ENCODE measurements around the gene AP2M1.
"Not testable (repeated sequence)": the region's sequence is repeated elsewhere in the genome, so short reads cannot be mapped to it uniquely, and the experiment has no call there.

AP2M1 gene

GRCh38 chr3:184142199-184142598, 32.5 kb upstream of the AP2M1 start:
- DNase-seq, result no peak
- peaks cover 70% of the 10 kb centered on the region for H3K36me3 ChIP-seq (ENCODE audit: control insufficient read depth, insufficient read depth, low read length)
- H3K4me1 ChIP-seq (ENCODE audit: control insufficient read depth, insufficient read depth, low read length, poor library complexity, severe bottlenecking), result no peaks in the 10 kb centered on the region
- H3K4me3 ChIP-seq (ENCODE audit: insufficient read depth, low read depth, low read length, poor library complexity, severe bottlenecking), result no peak overlapping the region
- no peaks in the 10 kb centered on the region for H3K27me3 ChIP-seq (replicated peaks; ENCODE audit: control insufficient read depth, insufficient read depth, low read length, poor library complexity, severe bottlenecking)
- H3K9me3 ChIP-seq (ENCODE audit: control insufficient read depth, low read length), result no peaks in the 10 kb centered on the region
- no peak overlapping the region for H3K27ac ChIP-seq (ENCODE audit: insufficient read depth, low read length, poor library complexity, severe bottlenecking)

- no peaks in the 10 kb centered on the region for H3K9me3 ChIP-seq (ENCODE audit: control insufficient read depth, low read length)
- no peak for DNase-seq
- H3K4me1 ChIP-seq (ENCODE audit: control insufficient read depth, insufficient read depth, low read length, poor library complexity, severe bottlenecking), result no peaks in the 10 kb centered on the region
- H3K36me3 ChIP-seq (ENCODE audit: control insufficient read depth, insufficient read depth, low read length), result peaks cover 64% of the 10 kb centered on the region
- no peak overlapping the region for H3K4me3 ChIP-seq (ENCODE audit: insufficient read depth, low read depth, low read length, poor library complexity, severe bottlenecking)
- H3K27me3 ChIP-seq (replicated peaks; ENCODE audit: control insufficient read depth, insufficient read depth, low read length, poor library complexity, severe bottlenecking), result no peaks in the 10 kb centered on the region
- H3K27ac ChIP-seq (ENCODE audit: insufficient read depth, low read length, poor library complexity, severe bottlenecking), result no peak overlapping the region
Observed at GRCh38 chr3:184143327-184143726, 31.3 kb upstream of the AP2M1 start.

- Histone ChIP-seq H3K4me3 (ENCODE audit: insufficient read depth, low read depth, low read length, poor library complexity, severe bottlenecking) (no peak overlapping the region), H3K27ac (ENCODE audit: insufficient read depth, low read length, poor library complexity, severe bottlenecking) (no peak overlapping the region), H3K4me1 (ENCODE audit: control insufficient read depth, insufficient read depth, low read length, poor library complexity, severe bottlenecking) (no peaks in the 10 kb centered on the region), H3K36me3 (ENCODE audit: control insufficient read depth, insufficient read depth, low read length) (peaks cover 62% of the 10 kb centered on the region), H3K27me3 (replicated peaks; ENCODE audit: control insufficient read depth, insufficient read depth, low read length, poor library complexity, severe bottlenecking) (no peaks in the 10 kb centered on the region), H3K9me3 (ENCODE audit: control insufficient read depth, low read length) (no peaks in the 10 kb centered on the region)
- DNase-seq, result no peak
Observed at GRCh38 chr3:184144505-184144904, 30.1 kb upstream of the AP2M1 start.

GRCh38 chr3:184145111-184145524, 29.5 kb upstream of the AP2M1 start:
- DNase-seq, result peak in 1 of 3 donors; percentile 8
- no peaks in the 10 kb centered on the region for H3K4me1 ChIP-seq (ENCODE audit: control insufficient read depth, insufficient read depth, low read length, poor library complexity, severe bottlenecking)
- H3K27ac ChIP-seq (ENCODE audit: insufficient read depth, low read length, poor library complexity, severe bottlenecking), result no peak overlapping the region
- H3K27me3 ChIP-seq (replicated peaks; ENCODE audit: control insufficient read depth, insufficient read depth, low read length, poor library complexity, severe bottlenecking), result no peaks in the 10 kb centered on the region
- peaks cover 58% of the 10 kb centered on the region for H3K36me3 ChIP-seq (ENCODE audit: control insufficient read depth, insufficient read depth, low read length)
- H3K4me3 ChIP-seq (ENCODE audit: insufficient read depth, low read depth, low read length, poor library complexity, severe bottlenecking), result no peak overlapping the region
- H3K9me3 ChIP-seq (ENCODE audit: control insufficient read depth, low read length), result no peaks in the 10 kb centered on the region

GRCh38 chr3:184145751-184146270, 28.8 kb upstream of the AP2M1 start:
- no peak overlapping the region for H3K27ac ChIP-seq (ENCODE audit: insufficient read depth, low read length, poor library complexity, severe bottlenecking)

GRCh38 chr3:184148076-184148475, 26.6 kb upstream of the AP2M1 start:
- Histone ChIP-seq H3K4me1 (ENCODE audit: control insufficient read depth, insufficient read depth, low read length, poor library complexity, severe bottlenecking) (no peaks in the 10 kb centered on the region), H3K27ac (ENCODE audit: insufficient read depth, low read length, poor library complexity, severe bottlenecking) (no peak overlapping the region), H3K27me3 (replicated peaks; ENCODE audit: control insufficient read depth, insufficient read depth, low read length, poor library complexity, severe bottlenecking) (no peaks in the 10 kb centered on the region), H3K36me3 (ENCODE audit: control insufficient read depth, insufficient read depth, low read length) (peaks cover 29% of the 10 kb centered on the region), H3K9me3 (ENCODE audit: control insufficient read depth, low read length) (no peaks in the 10 kb centered on the region), H3K4me3 (ENCODE audit: insufficient read depth, low read depth, low read length, poor library complexity, severe bottlenecking) (no peak overlapping the region)
- no peak for DNase-seq

More at GRCh38 chr3:184145751-184146270, 28.8 kb upstream of the AP2M1 start:
- H3K36me3 ChIP-seq (ENCODE audit: control insufficient read depth, insufficient read depth, low read length), result peaks cover 52% of the 10 kb centered on the region
- no peaks in the 10 kb centered on the region for H3K4me1 ChIP-seq (ENCODE audit: control insufficient read depth, insufficient read depth, low read length, poor library complexity, severe bottlenecking)
- no peaks in the 10 kb centered on the region for H3K9me3 ChIP-seq (ENCODE audit: control insufficient read depth, low read length)
- no peaks in the 10 kb centered on the region for H3K27me3 ChIP-seq (replicated peaks; ENCODE audit: control insufficient read depth, insufficient read depth, low read length, poor library complexity, severe bottlenecking)
- H3K4me3 ChIP-seq (ENCODE audit: insufficient read depth, low read depth, low read length, poor library complexity, severe bottlenecking), result no peak overlapping the region
- DNase-seq, result no peak

- Histone ChIP-seq H3K4me3 (ENCODE audit: insufficient read depth, low read depth, low read length, poor library complexity, severe bottlenecking) (no peak overlapping the region), H3K4me1 (ENCODE audit: control insufficient read depth, insufficient read depth, low read length, poor library complexity, severe bottlenecking) (no peaks in the 10 kb centered on the region), H3K27me3 (replicated peaks; ENCODE audit: control insufficient read depth, insufficient read depth, low read length, poor library complexity, severe bottlenecking) (no peaks in the 10 kb centered on the region), H3K27ac (ENCODE audit: insufficient read depth, low read length, poor library complexity, severe bottlenecking) (no peak overlapping the region), H3K36me3 (ENCODE audit: control insufficient read depth, insufficient read depth, low read length) (peaks cover 18% of the 10 kb centered on the region), H3K9me3 (ENCODE audit: control insufficient read depth, low read length) (no peaks in the 10 kb centered on the region)
- no peak for DNase-seq
Observed at GRCh38 chr3:184149123-184149522, 25.5 kb upstream of the AP2M1 start.

GRCh38 chr3:184149770-184150169, 24.9 kb upstream of the AP2M1 start:
- peaks cover 12% of the 10 kb centered on the region for H3K36me3 ChIP-seq (ENCODE audit: control insufficient read depth, insufficient read depth, low read length)
- not testable (repeated sequence) for H3K4me1 ChIP-seq (ENCODE audit: control insufficient read depth, insufficient read depth, low read length, poor library complexity, severe bottlenecking); H3K4me3 ChIP-seq (ENCODE audit: insufficient read depth, low read depth, low read length, poor library complexity, severe bottlenecking); H3K27ac ChIP-seq (ENCODE audit: insufficient read depth, low read length, poor library complexity, severe bottlenecking); DNase-seq; H3K27me3 ChIP-seq (replicated peaks; ENCODE audit: control insufficient read depth, insufficient read depth, low read length, poor library complexity, severe bottlenecking); H3K9me3 ChIP-seq (ENCODE audit: control insufficient read depth, low read length)

- H3K27me3 ChIP-seq (replicated peaks; ENCODE audit: control insufficient read depth, insufficient read depth, low read length, poor library complexity, severe bottlenecking), result no peaks in the 10 kb centered on the region
- no peaks in the 10 kb centered on the region for H3K36me3 ChIP-seq (ENCODE audit: control insufficient read depth, insufficient read depth, low read length)
- peak within 1 kb of the TSS; percentile 88 for H3K4me3 ChIP-seq (ENCODE audit: insufficient read depth, low read depth, low read length, poor library complexity, severe bottlenecking)
- peak within 1 kb of the TSS; percentile 63 for H3K27ac ChIP-seq (ENCODE audit: insufficient read depth, low read length, poor library complexity, severe bottlenecking)
- peaks cover 17% of the 10 kb centered on the region for H3K4me1 ChIP-seq (ENCODE audit: control insufficient read depth, insufficient read depth, low read length, poor library complexity, severe bottlenecking)
- H3K9me3 ChIP-seq (ENCODE audit: control insufficient read depth, low read length), result no peaks in the 10 kb centered on the region
- peak; percentile 27 to 43 (median 31) for DNase-seq
Observed at GRCh38 chr3:184154885-184155643, 19.6 kb upstream of the AP2M1 start, which contains the start of gene DVL3. Gene DVL3 (plus strand): TSS chr3:184155377. CDS start chr3:184155636, 259 bp downstream.

All from effector memory CD4-positive, alpha-beta T cell (primary cell).